ENCODE results near the gene ATP12A. TPM values are rescaled to one million over a fixed set of nuclear protein-coding genes. Genes with fewer than 3 reads are reported as not detected.
A peak's percentile ranks its signal among the peaks of the same experiment; 100 is the strongest.

ATP12A gene
- total and polyA plus RNA-seq, 11 donors, result not detected

GRCh38 chr13:24747248-24748060 lies 67.2 kb downstream of the ATP12A start:
- ATAC-seq (peak in 2 of 4 donors; percentile 34 to 43), DNase-seq (no peak)
- TF ChIP-seq, protein P1, sequence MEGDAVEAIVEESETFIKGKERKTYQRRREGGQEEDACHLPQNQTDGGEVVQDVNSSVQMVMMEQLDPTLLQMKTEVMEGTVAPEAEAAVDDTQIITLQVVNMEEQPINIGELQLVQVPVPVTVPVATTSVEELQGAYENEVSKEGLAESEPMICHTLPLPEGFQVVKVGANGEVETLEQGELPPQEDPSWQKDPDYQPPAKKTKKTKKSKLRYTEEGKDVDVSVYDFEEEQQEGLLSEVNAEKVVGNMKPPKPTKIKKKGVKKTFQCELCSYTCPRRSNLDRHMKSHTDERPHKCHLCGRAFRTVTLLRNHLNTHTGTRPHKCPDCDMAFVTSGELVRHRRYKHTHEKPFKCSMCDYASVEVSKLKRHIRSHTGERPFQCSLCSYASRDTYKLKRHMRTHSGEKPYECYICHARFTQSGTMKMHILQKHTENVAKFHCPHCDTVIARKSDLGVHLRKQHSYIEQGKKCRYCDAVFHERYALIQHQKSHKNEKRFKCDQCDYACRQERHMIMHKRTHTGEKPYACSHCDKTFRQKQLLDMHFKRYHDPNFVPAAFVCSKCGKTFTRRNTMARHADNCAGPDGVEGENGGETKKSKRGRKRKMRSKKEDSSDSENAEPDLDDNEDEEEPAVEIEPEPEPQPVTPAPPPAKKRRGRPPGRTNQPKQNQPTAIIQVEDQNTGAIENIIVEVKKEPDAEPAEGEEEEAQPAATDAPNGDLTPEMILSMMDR (IDR thresholded peaks at IDR 0.05), result no peak
- no peak for TF ChIP-seq POLR2A (IDR thresholded peaks at IDR 0.05)
- no peaks in the 10 kb centered on the region for H3K36me3 ChIP-seq
- peaks cover 19 to 77% (median 45%) of the 10 kb centered on the region in 9 donors for H3K27me3 ChIP-seq
- H3K27ac ChIP-seq, result no peak overlapping the region
- intact Hi-C loops (cut with DNase I), result no loop called here
- H3K4me1 ChIP-seq, result peaks cover 0 to 29% (median 12%) of the 10 kb centered on the region in 12 donors
- peak overlapping the region in 11 of 12 donors; percentile 16 to 49 (median 42) for H3K4me3 ChIP-seq
- no peaks in the 10 kb centered on the region for H3K9me3 ChIP-seq
- WGBS, 4 donors, result 0 to 2% (median 1%) methylated on average over 20 to 61 of the region's 61 CpGs

GRCh38 chr13:24748061-24748400 lies 67.8 kb downstream of the ATP12A start:
- ATAC-seq (no peak), DNase-seq (no peak)
- Histone ChIP-seq H3K9me3 (no peaks in the 10 kb centered on the region), H3K27me3 (peaks cover 19 to 77% (median 45%) of the 10 kb centered on the region in 9 donors), H3K36me3 (no peaks in the 10 kb centered on the region), H3K27ac (no peak overlapping the region), H3K4me3 (peak overlapping the region in 9 of 12 donors; percentile 16 to 49 (median 42)), H3K4me1 (peaks cover 0 to 27% (median 12%) of the 10 kb centered on the region in 12 donors)
- WGBS, 4 donors, result 5 to 8% (median 6%) methylated on average over 10 of the region's 10 CpGs
- TF ChIP-seq, protein P1 (IDR thresholded peaks at IDR 0.05), result no peak
- TF ChIP-seq POLR2A (IDR thresholded peaks at IDR 0.05), result no peak
- intact Hi-C loops (cut with DNase I), result no loop called here

- ATAC-seq (no peak), DNase-seq (no peak)
- H3K4me3 ChIP-seq, result no peak overlapping the region
- H3K27me3 ChIP-seq, result peaks cover 0 to 27% (median 0%) of the 10 kb centered on the region in 9 donors
- intact Hi-C loops (cut with DNase I), result no loop called here
- TF ChIP-seq, protein P1 (IDR thresholded peaks at IDR 0.05), result no peak
- TF ChIP-seq POLR2A (IDR thresholded peaks at IDR 0.05), result no peak
- H3K4me1 ChIP-seq, result no peaks in the 10 kb centered on the region
- no peak overlapping the region for H3K27ac ChIP-seq
- no peaks in the 10 kb centered on the region for H3K36me3 ChIP-seq
- H3K9me3 ChIP-seq, result no peaks in the 10 kb centered on the region
Measured at GRCh38 chr13:24759197-24759596, 79.0 kb downstream of the ATP12A start.

Other genes with a start within 250 kb of the ATP12A start
- 10 to 100 TPM; 12.4 to 41.6 (median 23.8) TPM for gene PARP4, start 167.6 kb upstream of the ATP12A start, total RNA-seq
- 10 to 100 TPM in 1 of 2 donors, 1 to 10 TPM in 1; 6.9 to 17.9 TPM for gene PARP4, start 167.6 kb upstream of the ATP12A start, polyA plus RNA-seq
- under 1 TPM in 2 of 9 donors, not detected in 7; 0.13 to 0.16 TPM for gene RNF17, start 83.8 kb downstream of the ATP12A start, total RNA-seq
- gene RNF17, start 83.8 kb downstream of the ATP12A start, polyA plus RNA-seq, result under 1 TPM in 1 of 2 donors, not detected in 1; 0.17 TPM

Measured in heart left ventricle (tissue), 16 donors.